IMR-90 (cell line): ENCODE results near the gene NUP62CL.

Experiments
- CHD1 ChIP-seq: IDR thresholded peaks from 2 replicates; pipeline ENCODE4 v1.6.1; 2012; ENCODE audit warnings: low read depth, low read length, improper control_type of control experiment
- CTCF ChIP-seq: conservative IDR thresholded peaks from 2 replicates; pipeline ENCODE4 v1.5.1; 2012; ENCODE audit warnings: mild to moderate bottlenecking, low read depth, low read length, improper control_type of control experiment
- MAFK ChIP-seq: IDR thresholded peaks from 2 replicates; pipeline ENCODE4 v1.6.1; 2012; ENCODE audit warnings: low read depth, low read length, improper control_type of control experiment
- NFE2L2 ChIP-seq: fragments of 150-350 bp; IDR thresholded peaks from 2 replicates; pipeline ENCODE4 v1.6.1; 2016; ENCODE audit warnings: low read depth, mild to moderate bottlenecking, low read length
- POLR2A ChIP-seq: IDR thresholded peaks from 2 replicates; pipeline ENCODE4 v1.6.1; 2012; ENCODE audit warnings: mild to moderate bottlenecking, low read depth, low read length
- RAD21 ChIP-seq: IDR thresholded peaks from 2 replicates; pipeline ENCODE4 v1.6.1; 2012; ENCODE audit warnings: low read length, improper control_type of control experiment
- SMC3 ChIP-seq: fragments of 150-350 bp; IDR thresholded peaks from 2 replicates; pipeline ENCODE4 v1.6.1; 2016; ENCODE audit warnings: low read depth, mild to moderate bottlenecking, antibody characterized with exemption, low read length, moderate library complexity

GRCh38 chrX:107226757-107227156 is 20.5 kb upstream of the NUP62CL start:
- TF ChIP-seq CTCF (no peak), RAD21 (no peak), NFE2L2 (no peak), SMC3 (no peak), POLR2A (no peak), CHD1 (no peak), MAFK (no peak)
